Prostate gland (tissue), 2 donors: ENCODE measurements around the gene NFATC3.

Source experiments
- CTCF ChIP-seq, 4 experiments: fragments of 200-600 bp in 2 of 4; fragments of 450-650 bp in 2 of 4; sonication (generic) in 2 of 4; IDR thresholded peaks; 1 replicate in 3 of 4; 2 replicates in 1 of 4; pipeline ENCODE4 v1.5.1; 2016 to 2019; ENCODE audit warnings: antibody characterized with exemption in 4 of 4, mild to moderate bottlenecking in 2 of 4, moderate library complexity in 2 of 4
- POLR2A ChIP-seq: fragments of 450-650 bp; IDR thresholded peaks from one replicate; pipeline ENCODE4 v1.6.1; 2016; ENCODE audit warnings: antibody characterized with exemption, mild to moderate bottlenecking
- POLR2AphosphoS5 ChIP-seq: sonication (generic); formaldehyde crosslinking; IDR thresholded peaks from one replicate; pipeline ENCODE4 v1.6.1; 2017; ENCODE audit warnings: antibody characterized with exemption

GRCh38 chr16:68197250-68197649 lies 112.1 kb downstream of the NFATC3 start:
- TF ChIP-seq CTCF (IDR thresholded peaks at IDR 0.05) (no peak), POLR2A (no peak), POLR2AphosphoS5 (no peak)
